ENCODE data around the gene ACTN4. TPM values are rescaled to one million over a fixed set of nuclear protein-coding genes. Genes with fewer than 3 reads are reported as not detected.

ACTN4 gene
- total RNA-seq, 1 donor from 2014 or later: 921 TPM

GRCh38 chr19:38742296-38742695 is 94.8 kb downstream of the ACTN4 start:
- Mint-ChIP-seq H3K27ac (ENCODE audit: unreplicated experiment) (peak overlapping the region; percentile 5), H3K4me1 (ENCODE audit: low read depth) (peaks cover 4% of the 10 kb centered on the region), H3K27me3 (ENCODE audit: low read depth) (no peaks in the 10 kb centered on the region), H3K9me3 (ENCODE audit: low read depth) (no peaks in the 10 kb centered on the region), H3K36me3 (ENCODE audit: low read depth) (no peaks in the 10 kb centered on the region), H3K4me3 (ENCODE audit: unreplicated experiment) (no peak overlapping the region)
- peak; percentile 68 for DNase-seq (ENCODE audit: low spot score)
- no peak for TF ChIP-seq CTCF (IDR thresholded peaks at IDR 0.05)

- Mint-ChIP-seq H3K9me3 (ENCODE audit: low read depth) (no peaks in the 10 kb centered on the region), H3K4me1 (ENCODE audit: low read depth) (peaks cover under 1% of the 10 kb centered on the region), H3K4me3 (ENCODE audit: unreplicated experiment) (no peak overlapping the region), H3K27ac (ENCODE audit: unreplicated experiment) (no peak overlapping the region), H3K27me3 (ENCODE audit: low read depth) (no peaks in the 10 kb centered on the region), H3K36me3 (ENCODE audit: low read depth) (no peaks in the 10 kb centered on the region)
- DNase-seq (ENCODE audit: low spot score): peak; percentile 55
- no peak for TF ChIP-seq CTCF (IDR thresholded peaks at IDR 0.05)
Observed at GRCh38 chr19:38742906-38743305, 95.5 kb downstream of the ACTN4 start.

DNA sequence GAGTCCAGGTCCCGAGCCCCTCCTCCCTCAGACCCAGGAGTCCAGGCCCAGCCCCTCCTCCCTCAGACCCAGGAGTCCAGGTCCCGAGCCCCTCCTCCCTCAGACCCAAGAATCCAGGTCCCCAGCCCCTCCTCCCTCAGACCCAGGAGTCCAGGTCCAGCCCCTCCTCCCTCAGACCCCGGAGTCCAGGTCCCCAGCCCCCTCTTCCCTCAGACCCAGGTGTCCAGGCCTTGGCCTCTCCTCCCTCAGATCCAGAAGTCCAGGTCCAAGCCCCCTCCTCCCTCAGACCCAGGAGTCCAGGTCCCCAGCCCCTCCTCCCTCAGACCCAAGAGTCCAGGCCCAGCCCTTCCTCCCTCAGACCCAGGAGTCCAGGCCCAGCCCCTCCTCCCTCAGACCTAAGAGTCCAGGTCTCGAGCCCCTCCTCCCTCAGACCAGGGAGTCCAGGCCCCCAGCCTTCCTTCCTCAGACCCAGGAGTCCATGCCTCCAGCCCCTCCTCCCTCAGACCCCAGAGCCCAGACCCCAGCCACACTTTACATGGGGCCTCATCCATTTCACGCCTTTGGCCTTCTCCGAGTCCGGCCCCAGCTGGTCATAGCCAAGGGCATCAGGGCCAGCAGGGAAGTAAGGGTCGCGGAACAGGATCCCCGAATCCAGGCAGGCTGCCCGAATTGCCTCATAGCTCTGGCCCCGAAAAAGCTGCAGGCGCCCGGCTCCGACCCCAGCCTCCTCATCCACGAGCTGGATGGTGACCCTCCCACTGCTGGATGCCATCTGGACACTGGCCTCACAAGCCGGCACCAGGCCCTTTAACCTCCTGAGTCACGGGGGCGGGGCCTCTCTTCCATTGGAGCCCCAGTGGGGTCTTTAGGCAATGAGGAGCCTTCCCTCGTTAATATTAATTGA is 96.2 kb downstream of the ACTN4 start:
- Mint-ChIP-seq H3K27ac (ENCODE audit: unreplicated experiment) (peak overlapping the region; percentile 8), H3K9me3 (ENCODE audit: low read depth) (no peaks in the 10 kb centered on the region), H3K36me3 (ENCODE audit: low read depth) (no peaks in the 10 kb centered on the region), H3K4me3 (ENCODE audit: unreplicated experiment) (no peak overlapping the region), H3K4me1 (ENCODE audit: low read depth) (no peaks in the 10 kb centered on the region), H3K27me3 (ENCODE audit: low read depth) (no peaks in the 10 kb centered on the region)
- peak; percentile 86 for DNase-seq (ENCODE audit: low spot score)
- TF ChIP-seq CTCF (IDR thresholded peaks at IDR 0.05): no peak

DNA sequence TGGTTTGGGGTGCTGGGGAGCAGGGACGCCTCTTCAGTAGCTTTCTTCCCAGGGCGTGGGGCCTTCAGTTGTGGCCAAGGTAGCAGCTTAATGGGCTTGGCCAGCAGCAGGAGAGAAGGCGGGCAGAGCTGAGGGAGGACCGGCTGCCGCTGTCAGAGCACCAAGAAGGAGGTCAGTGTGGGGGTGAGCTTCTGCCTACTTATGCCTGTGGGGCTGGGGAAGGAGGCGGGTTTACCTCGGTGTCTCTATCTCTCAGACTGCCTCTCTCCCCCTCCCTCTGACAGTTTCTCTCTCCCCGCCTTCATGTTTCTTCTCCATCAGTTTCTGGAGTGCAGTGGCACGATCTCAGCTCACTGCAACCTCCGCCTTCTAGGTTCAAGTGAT is 96.8 kb downstream of the ACTN4 start, which contains the start of gene CAPN12:
TSS of gene CAPN12 (minus strand) at position 177 of the 384 bp plus-strand sequence. CDS start 309 bp downstream, outside the sequence.
- H3K4me3 Mint-ChIP-seq (ENCODE audit: unreplicated experiment): no peak within 1 kb of the TSS
- no peaks in the 10 kb centered on the region for H3K9me3 Mint-ChIP-seq (ENCODE audit: low read depth)
- TF ChIP-seq CTCF (IDR thresholded peaks at IDR 0.05): no peak
- H3K27ac Mint-ChIP-seq (ENCODE audit: unreplicated experiment): peak within 1 kb of the TSS; percentile 8
- DNase-seq (ENCODE audit: low spot score): peak; percentile 48
- H3K36me3 Mint-ChIP-seq (ENCODE audit: low read depth): no peaks in the 10 kb centered on the region
- no peaks in the 10 kb centered on the region for H3K4me1 Mint-ChIP-seq (ENCODE audit: low read depth)
- H3K27me3 Mint-ChIP-seq (ENCODE audit: low read depth): no peaks in the 10 kb centered on the region

- Mint-ChIP-seq H3K27ac (ENCODE audit: unreplicated experiment) (no peak overlapping the region), H3K4me1 (ENCODE audit: low read depth) (no peaks in the 10 kb centered on the region), H3K36me3 (ENCODE audit: low read depth) (no peaks in the 10 kb centered on the region), H3K9me3 (ENCODE audit: low read depth) (peaks cover under 1% of the 10 kb centered on the region), H3K27me3 (ENCODE audit: low read depth) (no peaks in the 10 kb centered on the region), H3K4me3 (ENCODE audit: unreplicated experiment) (no peak overlapping the region)
- peak; percentile 14 for DNase-seq (ENCODE audit: low spot score)
- TF ChIP-seq CTCF (IDR thresholded peaks at IDR 0.05): no peak
Observed at GRCh38 chr19:38744874-38745273, 97.4 kb downstream of the ACTN4 start.
